BJ (cell line): Measurements from ENCODE around the gene DRAM1. TPM values are rescaled to one million over a fixed set of nuclear protein-coding genes. Genes with fewer than 3 reads are reported as not detected.

Experiments
- CTCF ChIA-PET: fragments of 350-600 bp; formaldehyde crosslinking; extraction: SDS; loops from one replicate; lab custom pipeline; 2021; ENCODE audit warnings: antibody characterized with exemption, inconsistent platforms; lab: Yijun Ruan, JAX
- POLR2A ChIA-PET: fragments of 300-600 bp; sonication (Branson Sonifier 250); formaldehyde crosslinking; extraction: SDS; loops from one replicate; lab custom pipeline; 2021; ENCODE audit warnings: antibody characterized with exemption; lab: Charles Lee
- DNase-seq: peaks from one replicate; pipeline ENCODE4 v3.0.0-alpha.2; 2011; ENCODE audit warnings: low read depth
- H3K27me3 ChIP-seq: 2 replicates; pipeline ENCODE4 v1.6.0; 2011; ENCODE audit warnings: low read length; ENCODE audit not compliant: control insufficient read depth, insufficient read depth
- H3K36me3 ChIP-seq: 2 replicates; pipeline ENCODE4 v1.5.1; 2011; ENCODE audit warnings: low read length; ENCODE audit not compliant: control insufficient read depth, insufficient read depth
- H3K4me3 ChIP-seq: 2 replicates; pipeline ENCODE4 v1.5.1; 2011; ENCODE audit warnings: low read depth, mild to moderate bottlenecking, control low read depth, low read length
- CTCF ChIP-seq: IDR thresholded peaks from 2 replicates; pipeline ENCODE4 v1.5.1; 2011; ENCODE audit warnings: low read depth, mild to moderate bottlenecking, control low read depth, inconsistent platforms, low read length, moderate library complexity; ENCODE audit not compliant: insufficient read depth
- polyA plus RNA-seq: library from polyadenylated mRNA; depleted of rRNA; stranded (reverse); fragments of >200 nt; gene quantifications from 2 replicates; pipeline ENCODE4 v1.2.3, GENCODE V29; 2011

The DRAM1 gene
- polyA plus RNA-seq, 1 experiment, result 99.4 TPM

DNA sequence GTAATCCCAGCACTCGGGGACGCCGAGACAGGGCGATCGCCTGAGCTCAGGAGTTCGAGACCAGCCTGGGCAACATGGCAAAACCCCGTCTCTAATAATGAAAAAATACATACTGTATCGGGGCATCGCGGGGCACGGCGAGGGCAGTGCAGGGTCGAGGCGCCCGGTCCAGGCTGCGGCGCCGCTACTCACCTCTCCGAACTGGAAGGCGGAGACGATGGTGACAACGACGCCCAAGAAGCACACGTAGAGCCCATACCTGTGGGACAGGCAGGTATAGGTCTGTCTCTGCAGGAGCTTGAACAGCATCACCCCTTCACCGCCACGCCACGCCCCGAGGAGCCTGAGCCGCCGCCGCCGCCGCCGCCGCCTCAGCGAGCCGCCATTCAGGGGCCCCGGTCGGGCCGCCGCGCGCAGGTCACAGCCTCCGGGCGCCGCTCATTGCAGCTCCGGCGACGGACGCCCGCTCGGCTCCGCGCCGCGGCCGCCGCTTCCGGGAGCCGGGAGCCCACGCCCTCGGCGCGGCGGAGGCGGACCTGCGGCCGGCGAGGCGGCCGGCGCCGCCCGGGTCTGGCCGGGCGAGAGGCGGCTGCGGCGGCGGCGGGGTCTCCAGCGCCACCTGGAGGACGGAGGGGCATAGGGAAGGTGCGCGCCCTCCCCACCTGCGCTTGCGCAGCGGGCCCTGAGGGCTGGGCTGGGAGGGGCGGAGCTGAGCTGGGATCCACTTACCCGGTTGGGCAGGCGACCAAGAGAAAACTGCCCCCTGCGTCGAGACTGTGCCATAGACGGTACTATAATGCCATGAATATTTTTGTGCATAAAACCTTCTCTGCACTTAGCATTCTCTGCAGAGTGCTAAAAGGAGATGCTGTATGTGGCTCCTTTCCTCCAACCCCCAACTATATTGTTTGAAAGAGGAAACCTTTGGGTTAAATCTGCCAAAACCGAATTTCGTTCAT, 46.7 kb upstream of the DRAM1 start, which contains the start of gene GNPTAB:
Gene GNPTAB, minus strand, starts transcription at position 593 of the 959 bp plus-strand sequence. Its CDS starts 284 bp downstream, at position 309.
- CTCF ChIA-PET, result interaction anchor here (0.7 to 4.8 kb wide), 25 partner anchors 10 to 849 kb away, joined by 3 to 39 read pairs (median 4); no protein-coding TSS in a partner anchor
- peak; percentile 73 for TF ChIP-seq CTCF
- POLR2A ChIA-PET, result interaction anchor here (0.6 to 0.7 kb wide), 2 partner anchors 933 to 1725 kb away, joined by 3 read pairs; no protein-coding TSS in a partner anchor

DNA sequence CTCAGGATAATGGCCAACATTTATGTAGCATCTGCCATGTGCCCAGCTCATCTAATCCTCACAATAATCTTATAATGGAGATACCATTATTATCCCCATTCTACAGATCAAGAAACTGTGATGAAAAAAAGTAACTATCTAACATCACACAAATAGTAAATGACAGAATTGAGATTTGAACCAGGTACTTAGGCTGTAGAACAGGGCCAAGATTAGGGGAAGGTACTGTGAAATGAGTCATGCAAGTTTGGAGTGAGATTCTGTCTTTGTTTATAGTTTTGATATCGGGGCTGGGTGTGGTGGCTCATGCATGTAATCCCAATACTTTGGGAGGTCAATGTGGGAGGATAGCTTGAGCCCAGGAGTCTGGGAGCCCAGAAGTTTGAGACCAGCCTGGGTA, 45.4 kb upstream of the DRAM1 start:
- H3K27me3 ChIP-seq, result no peaks in the 10 kb centered on the region
- no peaks in the 10 kb centered on the region for H3K36me3 ChIP-seq
- no peak for DNase-seq
- POLR2A ChIA-PET, result interaction anchor here (0.9 kb wide), 1 partner anchor 460 kb away, joined by 3 read pairs; no protein-coding TSS in a partner anchor
- no peak for TF ChIP-seq CTCF
- no peak overlapping the region for H3K4me3 ChIP-seq
- CTCF ChIA-PET, result interaction anchor here (1.3 to 4.8 kb wide), 8 partner anchors 9 to 59 kb away, joined by 3 to 39 read pairs (median 16); no protein-coding TSS in a partner anchor

More for the DNA sequence above, 46.7 kb upstream of the DRAM1 start, which contains the start of gene GNPTAB:
- Histone ChIP-seq H3K36me3 (no peaks in the 10 kb centered on the region), H3K4me3 (peak within 1 kb of the TSS; percentile 97), H3K27me3 (no peaks in the 10 kb centered on the region)
- DNase-seq, result peak; percentile 24

GRCh38 chr12:101838628-101839323, 38.6 kb upstream of the DRAM1 start:
- DNase-seq, result no peak
- TF ChIP-seq CTCF, result no peak
- POLR2A ChIA-PET, result interaction anchor here (0.7 kb wide), 1 partner anchor 192 kb away, joined by 20 read pairs; no protein-coding TSS in a partner anchor
- H3K36me3 ChIP-seq, result no peaks in the 10 kb centered on the region
- no peak overlapping the region for H3K4me3 ChIP-seq
- H3K27me3 ChIP-seq, result no peaks in the 10 kb centered on the region
- CTCF ChIA-PET, result interaction anchor here (0.9 to 4.4 kb wide), 12 partner anchors 9 to 69 kb away, joined by 3 to 39 read pairs (median 6); partner anchors contain the start of gene GNPTAB

DNA sequence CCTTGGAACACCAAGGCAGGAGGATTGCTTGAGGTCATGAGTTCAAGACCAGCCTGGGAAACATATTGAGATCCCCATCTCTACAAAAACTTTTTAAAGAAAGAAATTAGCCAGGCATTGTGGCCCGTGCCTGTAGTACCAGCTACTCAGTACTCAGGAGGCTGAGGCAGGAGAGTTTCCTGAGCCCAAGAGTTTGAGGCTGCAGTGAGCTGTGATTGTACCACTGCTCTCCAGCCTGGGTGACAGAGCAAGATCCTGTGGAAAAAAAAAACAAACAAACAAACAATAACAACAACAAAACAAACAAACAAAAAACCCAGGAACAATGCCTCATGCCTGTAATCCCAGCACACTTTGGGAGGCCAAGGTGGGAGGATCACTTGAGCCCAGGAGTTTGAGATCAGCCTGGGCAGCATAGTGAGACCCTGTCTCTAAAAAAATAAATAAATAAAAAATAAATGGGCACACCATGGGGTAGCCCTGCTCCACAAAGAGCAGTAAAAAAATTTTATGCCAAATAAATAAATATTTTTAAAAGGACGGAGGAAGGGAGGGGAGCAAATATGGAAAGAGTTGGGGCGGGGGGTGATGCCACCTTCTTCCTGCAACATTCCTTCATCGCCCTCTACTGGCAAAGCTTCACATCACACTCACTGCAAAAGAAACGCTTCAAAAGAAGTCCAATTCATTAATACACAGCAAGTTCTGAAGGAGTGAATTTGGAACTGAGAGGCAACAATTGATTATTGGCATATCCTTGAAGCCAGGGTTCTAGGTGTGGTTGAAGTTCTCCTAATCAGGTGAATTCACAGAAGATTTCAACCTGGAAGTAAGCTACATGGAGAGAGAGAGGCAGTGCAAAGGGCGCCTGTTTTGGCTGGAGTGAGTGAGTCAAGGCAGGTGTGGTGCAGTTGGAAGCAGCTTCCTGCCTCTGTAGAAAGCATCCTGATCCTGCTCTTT, 37.8 kb upstream of the DRAM1 start:
- CTCF ChIA-PET, result interaction anchor here (0.7 to 4.4 kb wide), 28 partner anchors 8 to 431 kb away, joined by 3 to 39 read pairs (median 4); partner anchors contain the start of genes DRAM1 and GNPTAB
- Histone ChIP-seq H3K4me3 (no peak overlapping the region), H3K27me3 (no peaks in the 10 kb centered on the region), H3K36me3 (no peaks in the 10 kb centered on the region)
- DNase-seq, result no peak
- POLR2A ChIA-PET, result interaction anchor here (0.7 kb wide), 1 partner anchor 193 kb away, joined by 20 read pairs; no protein-coding TSS in a partner anchor
- TF ChIP-seq CTCF, result peak; percentile 86
